Measurements from ENCODE around the gene VAT1L.

- TF ChIP-seq CTCF (IDR thresholded peaks at IDR 0.05), result no peak
- TF ChIP-seq POLR2AphosphoS5 (IDR thresholded peaks at IDR 0.05), result no peak
- TF ChIP-seq POLR2A (IDR thresholded peaks at IDR 0.05), result no peak
Observed at GRCh38 chr16:77807021-77807420, 18.7 kb downstream of the VAT1L start.

Measured in prostate gland (tissue), 2 donors.